ENCODE measurements around the gene TECR.
A peak's percentile ranks its signal among the peaks of the same experiment; 100 is the strongest.

The TECR gene, protein sequence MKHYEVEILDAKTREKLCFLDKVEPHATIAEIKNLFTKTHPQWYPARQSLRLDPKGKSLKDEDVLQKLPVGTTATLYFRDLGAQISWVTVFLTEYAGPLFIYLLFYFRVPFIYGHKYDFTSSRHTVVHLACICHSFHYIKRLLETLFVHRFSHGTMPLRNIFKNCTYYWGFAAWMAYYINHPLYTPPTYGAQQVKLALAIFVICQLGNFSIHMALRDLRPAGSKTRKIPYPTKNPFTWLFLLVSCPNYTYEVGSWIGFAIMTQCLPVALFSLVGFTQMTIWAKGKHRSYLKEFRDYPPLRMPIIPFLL

DNA sequence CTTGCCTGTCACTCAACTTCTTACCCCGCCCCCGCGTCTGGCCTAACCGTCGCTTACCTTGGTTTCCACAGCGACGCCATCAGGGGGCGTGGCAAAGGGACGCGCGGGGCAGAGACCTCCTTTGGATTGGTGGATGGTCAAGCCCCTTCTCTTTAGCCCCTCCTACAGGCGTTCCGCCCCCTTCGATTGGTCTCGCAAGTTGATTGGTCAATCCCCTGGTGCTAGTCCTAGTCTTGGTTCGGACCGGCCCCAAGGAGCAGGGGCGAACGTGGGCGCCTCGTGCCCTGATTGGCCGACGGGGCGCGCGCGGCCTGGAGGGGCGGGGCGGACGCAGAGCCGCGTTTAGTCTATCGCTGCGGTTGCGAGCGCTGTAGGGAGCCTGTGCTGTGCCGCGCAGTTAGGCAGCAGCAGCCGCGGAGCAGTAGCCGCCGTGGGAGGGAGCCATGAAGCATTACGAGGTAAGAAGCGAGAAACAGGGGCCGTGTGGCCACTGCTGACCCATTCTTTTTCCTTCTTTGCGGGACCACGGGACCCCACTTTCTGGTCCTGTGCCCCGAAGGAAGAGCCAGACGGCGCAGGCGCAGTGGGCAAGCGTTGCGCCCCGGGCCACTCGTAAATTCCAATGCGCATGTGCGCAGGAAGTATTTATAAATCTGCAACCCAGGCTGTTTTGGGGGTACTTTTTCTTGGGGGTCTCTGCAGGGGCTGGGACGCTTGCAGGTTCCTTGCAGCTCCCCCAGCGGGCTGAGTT lies at the start of gene TECR:
TSS of gene TECR (plus strand) at position 341 of the 751 bp plus-strand sequence. CDS start at position 444, 103 bp downstream.
- Histone ChIP-seq H3K9me3 (ENCODE audit: control insufficient read depth, insufficient read depth, low read depth, low read length) (no peaks in the 10 kb centered on the region), H3K4me1 (ENCODE audit: control insufficient read depth, insufficient read depth, low read length) (peaks cover 10% of the 10 kb centered on the region; the same call in 1 of the 2 replicates), H3K9ac (ENCODE audit: low read length) (peak within 1 kb of the TSS; percentile 89)

DNA sequence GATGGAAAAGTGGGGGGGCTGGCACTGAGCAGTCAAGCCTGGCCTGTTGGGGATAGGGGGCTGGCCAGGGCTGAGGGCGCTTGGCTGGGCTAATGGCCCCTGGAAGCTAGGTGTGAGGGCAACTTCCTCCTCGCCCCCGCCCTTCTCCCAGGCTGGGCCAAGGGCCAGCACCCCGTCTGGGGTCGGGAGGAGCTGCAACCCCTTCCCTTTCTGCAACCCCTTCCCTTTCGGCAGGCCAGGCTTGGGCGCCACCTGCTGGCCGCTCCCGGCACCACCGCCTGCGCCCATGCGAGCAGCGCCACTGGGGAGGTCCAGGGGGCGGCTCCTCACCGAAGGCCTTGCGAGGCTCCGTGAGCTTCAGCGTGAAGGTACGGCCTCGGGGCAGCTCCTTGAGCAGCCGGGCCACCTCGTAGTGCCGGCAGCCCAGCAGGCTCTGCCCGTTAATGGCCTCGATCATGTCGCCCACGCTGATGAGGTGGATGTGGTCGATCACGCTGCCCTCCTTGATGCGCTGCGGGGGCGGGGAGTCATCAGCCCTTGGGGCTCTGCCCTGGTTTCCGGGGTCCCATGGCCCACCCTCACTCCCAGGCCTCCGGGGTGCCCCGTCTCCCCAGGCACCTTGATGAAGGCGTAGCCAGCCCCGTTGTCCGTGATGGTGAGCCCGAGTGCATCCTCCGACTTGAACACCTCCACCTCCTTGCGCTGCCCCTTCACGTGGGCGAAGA lies 49.3 kb upstream of the TECR start:
- Histone ChIP-seq H3K9ac (ENCODE audit: low read length) (no peak overlapping the region), H3K36me3 (ENCODE audit: control insufficient read depth, insufficient read depth, low read length) (peaks cover 31% of the 10 kb centered on the region), H3K4me1 (ENCODE audit: control insufficient read depth, insufficient read depth, low read length) (peaks cover 16% of the 10 kb centered on the region), H3K27ac (ENCODE audit: low read depth, low read length) (no peak overlapping the region), H3K9me3 (ENCODE audit: control insufficient read depth, insufficient read depth, low read depth, low read length) (no peaks in the 10 kb centered on the region), H3K4me3 (ENCODE audit: low read depth, low read length) (no peak overlapping the region), H3K27me3 (ENCODE audit: control insufficient read depth, insufficient read depth, low read length) (no peaks in the 10 kb centered on the region)

More for the DNA sequence above, at the start of gene TECR:
- H3K27me3 ChIP-seq (ENCODE audit: control insufficient read depth, insufficient read depth, low read length), result no peaks in the 10 kb centered on the region
- peaks cover 4% of the 10 kb centered on the region for H3K36me3 ChIP-seq (ENCODE audit: control insufficient read depth, insufficient read depth, low read length)
- H3K27ac ChIP-seq (ENCODE audit: low read depth, low read length), result peak within 1 kb of the TSS; percentile 46
- H3K4me3 ChIP-seq (ENCODE audit: low read depth, low read length), result peak within 1 kb of the TSS; percentile 90

DNA sequence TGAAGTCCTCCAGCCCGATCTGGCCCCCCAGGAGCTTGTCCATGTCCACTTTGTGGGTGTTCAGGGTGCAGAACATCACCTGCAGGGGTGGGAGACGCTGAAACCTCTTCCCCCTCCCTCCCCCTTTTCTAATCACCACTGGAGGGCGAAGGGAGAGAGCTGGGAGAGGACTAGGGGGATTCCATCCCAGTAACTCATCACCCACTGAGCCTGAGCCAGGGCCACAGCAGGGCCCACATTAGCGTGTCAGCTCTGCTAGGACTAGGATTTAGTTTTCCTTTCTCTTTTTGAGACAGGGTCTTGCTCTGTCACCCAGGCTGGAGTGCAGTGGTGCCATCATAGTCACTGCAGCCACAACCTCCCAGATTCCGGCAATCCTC lies 48.7 kb upstream of the TECR start:
- Histone ChIP-seq H3K36me3 (ENCODE audit: control insufficient read depth, insufficient read depth, low read length) (peaks cover 31% of the 10 kb centered on the region), H3K27me3 (ENCODE audit: control insufficient read depth, insufficient read depth, low read length) (no peaks in the 10 kb centered on the region), H3K9ac (ENCODE audit: low read length) (no peak overlapping the region), H3K4me1 (ENCODE audit: control insufficient read depth, insufficient read depth, low read length) (peaks cover 13% of the 10 kb centered on the region), H3K27ac (ENCODE audit: low read depth, low read length) (no peak overlapping the region), H3K9me3 (ENCODE audit: control insufficient read depth, insufficient read depth, low read depth, low read length) (no peaks in the 10 kb centered on the region), H3K4me3 (ENCODE audit: low read depth, low read length) (no peak overlapping the region)

DNA sequence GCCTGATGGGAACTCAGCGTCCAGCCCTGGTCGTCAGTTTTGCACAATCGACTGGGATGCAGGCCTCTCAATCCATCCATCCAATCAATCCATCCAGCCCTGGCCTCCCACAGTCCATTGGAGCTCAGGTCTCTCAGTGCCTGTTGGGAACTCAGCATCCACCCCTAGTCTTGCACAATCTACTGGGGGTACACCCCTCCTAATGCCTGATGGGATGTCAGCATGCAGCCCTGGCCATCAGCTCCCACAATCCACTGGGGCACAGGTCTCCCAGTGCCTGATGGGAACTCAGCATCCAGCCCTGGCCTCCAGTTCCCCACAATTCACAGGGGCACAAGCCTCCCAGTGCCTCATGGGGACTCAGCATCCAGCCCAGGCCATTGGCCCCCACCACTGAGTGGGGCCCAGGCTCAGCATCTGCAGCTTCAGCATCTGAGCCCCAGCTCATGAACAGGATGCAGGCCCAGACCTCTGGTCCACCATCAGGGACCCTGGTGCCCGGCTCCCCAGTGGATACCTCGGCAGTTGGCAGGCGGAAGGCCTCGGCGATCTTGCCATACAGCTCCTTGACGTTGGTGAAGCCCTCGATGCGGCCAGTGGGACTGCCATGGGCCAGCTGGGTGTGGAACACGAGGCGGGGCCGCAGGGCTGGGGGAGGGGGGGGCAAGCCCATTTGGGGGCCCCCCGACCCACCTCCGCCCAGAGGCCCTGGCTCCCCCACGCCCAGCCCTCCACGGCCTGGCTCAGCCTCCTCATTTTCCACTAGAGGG lies 47.0 kb upstream of the TECR start:
- H3K4me3 ChIP-seq (ENCODE audit: low read depth, low read length), result no peak overlapping the region
- no peaks in the 10 kb centered on the region for H3K9me3 ChIP-seq (ENCODE audit: control insufficient read depth, insufficient read depth, low read depth, low read length)
- peaks cover 9% of the 10 kb centered on the region for H3K4me1 ChIP-seq (ENCODE audit: control insufficient read depth, insufficient read depth, low read length)
- no peak overlapping the region for H3K9ac ChIP-seq (ENCODE audit: low read length)
- peaks cover 35% of the 10 kb centered on the region for H3K36me3 ChIP-seq (ENCODE audit: control insufficient read depth, insufficient read depth, low read length)
- no peak overlapping the region for H3K27ac ChIP-seq (ENCODE audit: low read depth, low read length)
- no peaks in the 10 kb centered on the region for H3K27me3 ChIP-seq (ENCODE audit: control insufficient read depth, insufficient read depth, low read length)

DNA sequence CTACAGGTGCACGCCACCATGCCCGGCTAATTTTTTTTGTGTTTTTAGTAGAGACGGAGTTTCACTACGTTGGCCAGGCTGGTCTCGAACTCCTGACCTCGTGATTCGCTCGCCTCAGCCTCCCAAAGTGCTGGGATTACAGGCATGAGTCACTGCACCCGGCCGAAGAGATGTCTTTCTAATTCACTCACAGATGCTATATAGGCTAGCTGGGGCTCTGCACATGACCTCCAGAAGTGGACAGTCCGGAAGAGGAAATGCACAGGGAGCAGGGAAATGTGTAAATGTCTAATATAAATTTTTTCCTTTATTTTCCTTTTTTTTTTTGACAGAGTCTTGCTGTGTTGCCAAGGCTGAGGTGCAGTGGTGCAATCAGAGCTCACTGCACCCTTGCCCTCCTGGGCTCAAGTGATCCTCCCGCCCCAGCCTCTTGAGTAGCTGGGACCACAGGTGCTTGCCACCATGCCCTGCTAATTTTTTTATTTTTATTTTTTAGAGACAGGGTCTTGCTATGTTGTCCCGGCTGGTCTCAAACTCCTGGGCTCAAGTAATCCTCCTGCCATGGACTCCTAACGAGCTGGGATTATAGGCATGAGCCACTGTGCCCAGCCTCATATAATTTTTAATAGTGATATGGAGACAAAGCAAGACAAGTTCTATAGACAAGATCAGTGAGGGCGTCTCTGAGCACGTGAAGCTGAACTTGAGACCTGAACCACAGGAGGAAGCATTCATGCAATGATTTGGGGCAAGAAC lies 41.8 kb upstream of the TECR start:
- Histone ChIP-seq H3K4me1 (ENCODE audit: control insufficient read depth, insufficient read depth, low read length) (no peaks in the 10 kb centered on the region; the same call in 1 of the 2 replicates), H3K4me3 (ENCODE audit: low read depth, low read length) (no peak overlapping the region), H3K27ac (ENCODE audit: low read depth, low read length) (no peak overlapping the region), H3K9me3 (ENCODE audit: control insufficient read depth, insufficient read depth, low read depth, low read length) (no peaks in the 10 kb centered on the region), H3K36me3 (ENCODE audit: control insufficient read depth, insufficient read depth, low read length) (peaks cover 30% of the 10 kb centered on the region), H3K27me3 (ENCODE audit: control insufficient read depth, insufficient read depth, low read length) (no peaks in the 10 kb centered on the region), H3K9ac (ENCODE audit: low read length) (no peak overlapping the region)

DNA sequence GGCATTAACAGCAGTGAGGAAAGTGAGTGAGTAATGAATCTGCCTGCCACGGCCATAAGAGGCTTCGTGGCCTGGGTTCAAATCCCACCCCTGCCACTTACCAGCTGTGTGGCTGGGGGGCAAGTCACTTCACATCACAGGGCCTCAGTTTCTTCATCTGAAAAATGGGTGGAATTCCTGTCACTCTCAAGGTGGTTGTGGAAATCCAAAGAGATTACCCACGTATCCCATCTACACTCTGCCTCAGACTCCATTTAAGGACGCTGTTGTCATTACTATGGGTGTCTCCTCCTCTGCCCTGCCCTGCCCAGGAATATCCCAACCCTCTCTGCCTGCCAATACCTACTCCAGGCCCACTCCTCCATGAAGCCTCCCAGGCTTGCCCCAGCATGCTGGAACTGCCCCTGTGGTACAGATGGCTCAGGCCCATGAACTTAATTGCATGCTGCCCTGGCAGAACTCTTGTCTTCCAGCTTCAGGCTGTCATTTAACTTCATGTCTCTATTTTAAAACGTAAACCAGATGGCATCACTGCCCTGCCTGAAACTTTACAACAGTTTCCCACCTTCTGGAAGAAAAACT lies 36.5 kb upstream of the TECR start:
- peaks cover 26% of the 10 kb centered on the region for H3K36me3 ChIP-seq (ENCODE audit: control insufficient read depth, insufficient read depth, low read length)
- no peak overlapping the region for H3K9ac ChIP-seq (ENCODE audit: low read length)
- H3K27ac ChIP-seq (ENCODE audit: low read depth, low read length), result no peak overlapping the region
- no peaks in the 10 kb centered on the region for H3K9me3 ChIP-seq (ENCODE audit: control insufficient read depth, insufficient read depth, low read depth, low read length)
- peaks cover 12% of the 10 kb centered on the region for H3K4me1 ChIP-seq (ENCODE audit: control insufficient read depth, insufficient read depth, low read length)
- H3K4me3 ChIP-seq (ENCODE audit: low read depth, low read length), result no peak overlapping the region
- no peaks in the 10 kb centered on the region for H3K27me3 ChIP-seq (ENCODE audit: control insufficient read depth, insufficient read depth, low read length)

DNA sequence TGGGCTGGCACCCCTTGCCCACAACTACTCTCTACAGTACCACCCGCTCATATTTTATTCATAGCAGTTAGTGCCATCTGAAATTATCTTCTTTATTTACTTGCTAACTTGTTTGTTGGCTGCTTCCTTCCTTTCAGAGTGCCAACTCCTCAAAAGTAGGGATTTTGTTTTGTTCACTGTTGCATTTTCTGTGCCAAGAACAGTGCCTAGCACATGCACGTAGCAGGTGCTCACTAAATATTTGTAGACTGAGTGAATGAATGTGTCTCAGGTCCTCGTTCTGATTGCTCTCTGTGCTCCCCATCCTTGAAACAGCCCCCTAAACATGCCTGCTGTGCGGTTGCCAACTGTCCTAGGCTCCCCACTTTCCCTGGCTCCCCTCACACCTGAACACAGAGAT lies 35.0 kb upstream of the TECR start:
- no peaks in the 10 kb centered on the region for H3K9me3 ChIP-seq (ENCODE audit: control insufficient read depth, insufficient read depth, low read depth, low read length)
- no peak overlapping the region for H3K27ac ChIP-seq (ENCODE audit: low read depth, low read length)
- H3K4me3 ChIP-seq (ENCODE audit: low read depth, low read length), result no peak overlapping the region
- H3K36me3 ChIP-seq (ENCODE audit: control insufficient read depth, insufficient read depth, low read length), result peaks cover 16% of the 10 kb centered on the region
- no peaks in the 10 kb centered on the region for H3K27me3 ChIP-seq (ENCODE audit: control insufficient read depth, insufficient read depth, low read length)
- H3K4me1 ChIP-seq (ENCODE audit: control insufficient read depth, insufficient read depth, low read length), result peaks cover 12% of the 10 kb centered on the region
- no peak overlapping the region for H3K9ac ChIP-seq (ENCODE audit: low read length)

DNA sequence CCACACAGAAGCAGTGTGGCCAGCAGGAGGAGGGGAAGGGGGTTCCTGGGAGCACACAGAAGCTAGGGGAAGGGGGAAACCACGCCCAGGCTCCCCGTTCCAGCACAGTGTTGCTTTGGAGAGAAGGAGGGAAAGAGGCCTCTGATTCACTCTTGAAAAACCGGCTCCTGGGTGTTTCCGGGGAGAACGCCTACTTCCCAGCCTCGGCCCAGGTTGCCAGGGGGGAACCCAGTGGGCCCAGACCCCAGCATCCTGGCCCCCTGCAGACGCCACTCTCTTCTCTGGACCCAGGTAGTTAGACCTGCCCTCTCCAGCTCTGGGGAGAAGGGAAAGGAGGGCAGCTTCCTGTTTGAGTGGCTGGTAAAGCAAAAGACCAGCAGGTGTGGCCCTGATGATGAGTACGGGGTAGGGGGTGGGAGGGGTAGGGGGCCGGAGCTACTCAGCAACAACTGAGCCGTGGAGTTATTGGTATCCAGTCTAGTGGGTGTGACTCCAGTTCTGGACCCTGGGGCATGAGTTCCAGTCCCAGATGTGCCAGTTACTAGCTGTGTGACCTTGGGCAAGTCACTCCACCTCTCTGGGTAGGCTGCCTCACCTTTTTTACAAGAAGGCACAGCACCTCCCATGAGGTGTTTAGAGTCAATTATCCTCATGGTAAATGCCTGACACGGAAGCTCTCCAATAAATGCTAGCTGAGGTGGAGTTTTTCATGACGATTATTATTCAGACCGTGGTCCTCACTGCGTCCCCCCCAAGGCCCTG lies 34.3 kb upstream of the TECR start:
- Histone ChIP-seq H3K9ac (ENCODE audit: low read length) (peak overlapping the region; percentile 44), H3K27ac (ENCODE audit: low read depth, low read length) (no peak overlapping the region)

DNA sequence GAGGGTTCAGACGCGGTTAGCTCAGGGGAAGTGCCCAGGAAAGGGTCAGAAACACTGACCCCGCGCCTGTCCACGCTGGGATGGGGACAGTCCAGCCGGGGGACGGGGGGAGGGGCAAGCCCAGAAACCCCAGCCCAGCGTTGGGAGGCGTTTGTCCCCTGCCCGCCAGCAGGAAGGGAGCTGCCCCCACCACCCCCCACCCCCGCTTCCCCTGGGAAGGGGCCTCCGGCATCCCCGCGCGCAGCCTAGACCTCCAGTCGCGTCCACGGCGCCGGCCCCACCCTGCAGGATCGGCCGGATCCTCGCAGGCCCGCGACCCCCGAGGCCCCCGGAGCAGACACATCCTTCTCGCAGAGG lies 33.7 kb upstream of the TECR start:
- peaks cover 12% of the 10 kb centered on the region for H3K4me1 ChIP-seq (ENCODE audit: control insufficient read depth, insufficient read depth, low read length)
- H3K36me3 ChIP-seq (ENCODE audit: control insufficient read depth, insufficient read depth, low read length), result peaks cover 12% of the 10 kb centered on the region
- H3K9ac ChIP-seq (ENCODE audit: low read length), result peak overlapping the region; percentile 44
- no peaks in the 10 kb centered on the region for H3K9me3 ChIP-seq (ENCODE audit: control insufficient read depth, insufficient read depth, low read depth, low read length)
- H3K27me3 ChIP-seq (ENCODE audit: control insufficient read depth, insufficient read depth, low read length), result no peaks in the 10 kb centered on the region
- no peak overlapping the region for H3K27ac ChIP-seq (ENCODE audit: low read depth, low read length)
- H3K4me3 ChIP-seq (ENCODE audit: low read depth, low read length), result peak overlapping the region; percentile 74

More for the DNA sequence above, 34.3 kb upstream of the TECR start:
- no peaks in the 10 kb centered on the region for H3K9me3 ChIP-seq (ENCODE audit: control insufficient read depth, insufficient read depth, low read depth, low read length)
- peak overlapping the region; percentile 74 for H3K4me3 ChIP-seq (ENCODE audit: low read depth, low read length)
- peaks cover 12% of the 10 kb centered on the region for H3K4me1 ChIP-seq (ENCODE audit: control insufficient read depth, insufficient read depth, low read length)
- H3K36me3 ChIP-seq (ENCODE audit: control insufficient read depth, insufficient read depth, low read length), result peaks cover 12% of the 10 kb centered on the region
- no peaks in the 10 kb centered on the region for H3K27me3 ChIP-seq (ENCODE audit: control insufficient read depth, insufficient read depth, low read length)

All from HUES6 (cell line).